H4 (cell line): ENCODE results near the gene BBS9. TPM values are rescaled to one million over a fixed set of nuclear protein-coding genes. Genes with fewer than 3 reads are reported as not detected.
A peak's percentile ranks its signal among the peaks of the same experiment; 100 is the strongest.

Experiments used
- DNase-seq: peaks from one replicate; pipeline ENCODE4 v3.0.0-alpha.2; 2015; ENCODE audit warnings: low spot score
- total RNA-seq: library from RNA; depleted of rRNA; stranded (reverse); fragments of >200 nt; shearing (Covaris generic); gene quantifications from 2 replicates; pipeline ENCODE4 v1.2.3, GENCODE V29; 2014

The BBS9 gene
- total RNA-seq, 1 experiment from 2014 or later: 14.7 TPM

GRCh38 chr7:33127085-33127484 is 2.3 kb upstream of the BBS9 start:
- no peak for DNase-seq

GRCh38 chr7:33128631-33128989 is 754 bp upstream of the BBS9 start:
- no peak for DNase-seq

GRCh38 chr7:33129806-33130153 is 416 bp downstream of the BBS9 start:
- no peak for DNase-seq

GRCh38 chr7:33130184-33130583 is 820 bp downstream of the BBS9 start:
- DNase-seq: no peak

- no peak for DNase-seq
These were observed 7.7 kb downstream of the BBS9 start for GRCh38 chr7:33137103-33137502.

- no peak for DNase-seq
These were observed 13.2 kb downstream of the BBS9 start for GRCh38 chr7:33142585-33142984.

GRCh38 chr7:33143996-33144718 is 14.8 kb downstream of the BBS9 start:
- DNase-seq: peak; percentile 92

- DNase-seq: no peak
These were observed 15.8 kb downstream of the BBS9 start for GRCh38 chr7:33145156-33145555.

- DNase-seq: no peak
These were observed 22.7 kb downstream of the BBS9 start for GRCh38 chr7:33152087-33152486.

- DNase-seq: peak; percentile 62
These were observed 26.4 kb downstream of the BBS9 start for GRCh38 chr7:33155811-33156210.

- no peak for DNase-seq
These were observed 27.1 kb downstream of the BBS9 start for GRCh38 chr7:33156441-33156840.

GRCh38 chr7:33157311-33157710 is 27.9 kb downstream of the BBS9 start:
- peak; percentile 29 for DNase-seq

- DNase-seq: no peak
These were observed 28.4 kb downstream of the BBS9 start for GRCh38 chr7:33157781-33158180.

- DNase-seq: no peak
These were observed 48.5 kb downstream of the BBS9 start for GRCh38 chr7:33177876-33178275.

GRCh38 chr7:33179519-33179918 is 50.2 kb downstream of the BBS9 start:
- no peak for DNase-seq

- no peak for DNase-seq
These were observed 54.1 kb downstream of the BBS9 start for GRCh38 chr7:33183504-33183903.

GRCh38 chr7:33184828-33185227 is 55.5 kb downstream of the BBS9 start:
- DNase-seq: no peak

- peak; percentile 62 for DNase-seq
These were observed 56.4 kb downstream of the BBS9 start for GRCh38 chr7:33185786-33186185.

- DNase-seq: no peak
These were observed 56.8 kb downstream of the BBS9 start for GRCh38 chr7:33186192-33186591.

- no peak for DNase-seq
These were observed 61.4 kb downstream of the BBS9 start for GRCh38 chr7:33190688-33191304.

GRCh38 chr7:33191340-33191739 is 62.0 kb downstream of the BBS9 start:
- peak; percentile 51 for DNase-seq

- no peak for DNase-seq
These were observed 63.4 kb downstream of the BBS9 start for GRCh38 chr7:33192695-33193291.

GRCh38 chr7:33193308-33193864 is 64.0 kb downstream of the BBS9 start:
- no peak for DNase-seq
